RPMI7951 (cell line): Measurements from ENCODE around the gene SDK1. TPM values are rescaled to one million over a fixed set of nuclear protein-coding genes. Genes with fewer than 3 reads are reported as not detected.

Experiments
- DNase-seq: peaks from one replicate; pipeline ENCODE4 v3.0.0-alpha.2; 2012; ENCODE audit warnings: low read depth
- total RNA-seq: library from RNA; depleted of rRNA; stranded (reverse); fragments of >200 nt; shearing (Covaris generic); gene quantifications from 2 replicates; pipeline ENCODE4 v1.2.3, GENCODE V29; 2014

Gene SDK1
- total RNA-seq, 1 experiment from 2014 or later: 3.1 TPM

GRCh38 chr7:4017081-4017480 lies 716.0 kb downstream of the SDK1 start:
- DNase-seq: no peak

DNA sequence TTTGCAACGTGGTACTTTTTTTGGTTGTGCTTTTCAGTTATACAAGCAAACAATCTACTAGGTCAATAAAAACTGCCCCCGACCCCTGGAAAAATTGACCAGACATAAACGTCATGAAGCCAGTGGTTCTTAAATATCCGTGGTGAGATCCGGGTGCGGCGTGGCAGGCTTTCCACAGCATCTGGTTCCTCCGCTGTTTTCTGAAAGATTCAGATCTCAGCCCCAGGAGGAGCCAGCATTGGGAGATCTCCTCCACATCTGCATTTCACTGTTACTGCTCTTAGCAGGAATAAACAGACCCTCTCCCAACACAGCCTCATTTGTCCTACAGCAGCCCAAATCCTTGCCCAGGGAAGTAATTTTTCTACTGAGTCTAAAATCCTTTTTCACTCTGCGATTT lies 716.7 kb downstream of the SDK1 start:
- no peak for DNase-seq

DNA sequence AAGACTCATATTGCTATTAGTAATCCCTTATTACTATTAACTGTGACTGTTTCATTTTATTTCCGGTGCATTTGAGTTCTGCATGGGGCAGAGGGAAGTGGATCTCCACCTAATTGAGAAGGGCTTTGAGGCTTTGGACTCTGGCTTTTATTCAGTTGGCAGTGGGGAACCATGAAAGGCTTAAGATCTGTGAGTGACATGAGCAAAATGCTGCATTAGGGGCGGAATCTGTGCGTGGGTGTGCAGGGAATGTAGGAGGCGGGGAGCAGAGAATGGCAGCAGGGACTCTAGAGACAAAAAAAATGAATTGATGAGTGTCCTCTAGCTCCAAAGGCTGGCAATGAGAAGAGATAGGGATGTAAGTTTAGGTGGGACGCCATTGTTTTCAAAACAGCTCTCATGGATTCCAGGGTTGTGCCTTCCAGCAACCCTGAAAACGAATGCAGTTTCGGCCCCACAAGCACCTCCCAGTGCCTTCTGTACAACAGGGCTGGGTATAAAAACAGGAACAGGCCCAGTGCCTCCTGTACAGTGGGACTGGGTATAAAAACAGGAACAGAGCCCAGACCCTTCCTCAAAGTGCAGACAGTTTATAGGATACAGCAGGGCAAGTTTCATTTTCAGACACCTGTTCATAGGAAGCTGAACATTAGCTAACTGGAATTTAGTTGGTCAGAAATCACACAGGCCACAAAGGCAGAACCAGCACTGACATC lies 717.7 kb downstream of the SDK1 start:
- DNase-seq: no peak

DNA sequence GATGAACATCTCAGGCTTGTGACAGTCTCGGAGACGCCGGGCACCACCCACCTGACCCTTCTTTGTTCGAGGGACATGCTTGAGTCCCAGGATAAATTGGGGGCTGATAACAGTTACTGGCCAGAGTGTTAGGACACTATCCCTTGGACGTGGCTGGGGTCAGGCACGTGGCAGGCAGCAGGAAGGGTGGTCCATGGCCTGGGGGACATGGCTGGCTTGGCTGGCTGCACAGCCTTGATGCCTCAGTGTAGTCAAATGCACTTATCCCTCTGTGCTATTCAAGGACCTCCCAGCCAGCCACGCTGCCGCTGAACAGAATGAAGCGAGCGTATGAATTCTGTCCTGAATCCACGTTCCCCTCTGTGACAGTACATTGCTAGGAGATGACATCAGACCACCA lies 719.0 kb downstream of the SDK1 start:
- no peak for DNase-seq

DNA sequence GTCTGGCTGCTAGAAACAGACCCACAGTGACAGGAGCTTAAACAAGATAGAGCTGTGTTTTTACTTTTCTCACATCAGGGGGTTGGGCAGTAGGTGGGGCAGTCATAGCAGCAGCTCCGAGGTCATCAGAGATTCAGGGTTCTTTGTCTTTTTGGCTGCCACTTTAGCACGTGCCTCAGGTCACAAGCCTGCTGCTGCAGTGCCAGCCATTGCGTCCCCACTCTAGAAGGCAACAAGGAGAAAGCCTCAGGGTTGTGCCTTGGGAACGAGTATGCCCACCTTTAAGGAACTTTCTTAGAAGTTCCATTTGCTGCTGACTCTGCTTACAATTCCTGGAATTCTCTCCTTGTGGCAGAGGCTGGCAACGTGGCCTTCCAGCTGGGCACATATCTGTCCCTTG lies 720.4 kb downstream of the SDK1 start:
- DNase-seq: no peak

GRCh38 chr7:4022265-4022664 lies 721.2 kb downstream of the SDK1 start:
- no peak for DNase-seq

- DNase-seq: no peak
Observed at GRCh38 chr7:4023502-4023901, 722.5 kb downstream of the SDK1 start.

DNA sequence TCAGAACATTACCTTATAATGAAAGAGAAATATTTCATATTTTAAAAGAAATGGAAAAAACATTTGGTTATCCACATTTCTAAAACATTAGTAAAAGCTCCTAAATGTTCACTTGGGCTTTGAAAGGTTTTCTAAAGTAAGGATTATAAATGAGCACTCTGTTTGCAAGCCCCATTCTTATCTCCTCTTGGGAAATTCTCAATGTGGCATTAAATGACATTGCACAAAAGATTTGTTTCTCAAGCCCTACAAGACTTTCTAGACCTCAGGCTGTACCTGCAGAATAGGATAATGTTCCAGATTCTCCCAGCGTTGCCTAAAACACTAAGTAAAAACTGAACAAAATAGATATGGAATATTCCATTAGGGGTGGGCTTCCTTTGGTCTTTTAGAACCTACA lies 723.1 kb downstream of the SDK1 start:
- DNase-seq: no peak

- no peak for DNase-seq
Observed at GRCh38 chr7:4024806-4025205, 723.8 kb downstream of the SDK1 start.

- DNase-seq: no peak
Observed at GRCh38 chr7:4025210-4025609, 724.2 kb downstream of the SDK1 start.

- no peak for DNase-seq
Observed at GRCh38 chr7:4025694-4026615, 724.9 kb downstream of the SDK1 start.

- no peak for DNase-seq
Observed at GRCh38 chr7:4026941-4027486, 726.0 kb downstream of the SDK1 start.

DNA sequence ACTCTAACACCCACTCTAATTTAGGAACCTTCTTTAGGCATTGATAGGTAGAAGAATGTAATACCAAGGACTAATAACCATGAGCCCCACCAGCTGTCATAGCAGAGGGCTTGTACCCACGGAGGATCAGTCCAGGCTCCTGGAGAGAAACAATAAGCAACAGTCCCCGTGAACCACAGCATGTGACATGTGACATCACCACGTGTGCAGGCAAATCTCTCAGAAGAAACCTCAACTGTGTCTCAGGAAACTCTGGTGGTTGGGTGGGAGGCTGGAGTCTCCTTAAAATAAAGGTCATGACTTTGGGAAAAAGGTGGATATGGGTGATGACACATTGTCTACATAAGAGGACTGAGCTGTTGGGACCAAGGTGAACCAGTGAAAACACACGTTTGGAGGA lies 727.2 kb downstream of the SDK1 start:
- no peak for DNase-seq

DNA sequence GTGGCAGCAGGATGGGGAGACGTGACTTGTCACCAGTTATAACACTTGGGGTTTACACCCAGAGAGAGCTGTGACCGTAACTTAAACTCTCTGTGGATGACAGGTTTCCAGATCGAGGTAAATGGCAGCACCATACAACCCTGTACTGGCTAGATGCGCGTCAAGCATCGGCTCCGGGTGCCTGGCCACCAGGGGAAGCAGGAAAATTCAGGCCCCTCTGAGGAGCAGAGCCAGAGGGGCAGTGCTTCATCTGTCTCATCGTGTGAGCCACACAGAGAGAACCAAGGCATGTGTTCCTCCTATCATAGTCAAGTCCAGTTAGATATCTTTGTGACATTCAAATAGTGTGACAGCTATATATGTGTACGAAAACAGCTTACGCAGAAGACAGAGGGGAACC lies 728.9 kb downstream of the SDK1 start:
- no peak for DNase-seq

DNA sequence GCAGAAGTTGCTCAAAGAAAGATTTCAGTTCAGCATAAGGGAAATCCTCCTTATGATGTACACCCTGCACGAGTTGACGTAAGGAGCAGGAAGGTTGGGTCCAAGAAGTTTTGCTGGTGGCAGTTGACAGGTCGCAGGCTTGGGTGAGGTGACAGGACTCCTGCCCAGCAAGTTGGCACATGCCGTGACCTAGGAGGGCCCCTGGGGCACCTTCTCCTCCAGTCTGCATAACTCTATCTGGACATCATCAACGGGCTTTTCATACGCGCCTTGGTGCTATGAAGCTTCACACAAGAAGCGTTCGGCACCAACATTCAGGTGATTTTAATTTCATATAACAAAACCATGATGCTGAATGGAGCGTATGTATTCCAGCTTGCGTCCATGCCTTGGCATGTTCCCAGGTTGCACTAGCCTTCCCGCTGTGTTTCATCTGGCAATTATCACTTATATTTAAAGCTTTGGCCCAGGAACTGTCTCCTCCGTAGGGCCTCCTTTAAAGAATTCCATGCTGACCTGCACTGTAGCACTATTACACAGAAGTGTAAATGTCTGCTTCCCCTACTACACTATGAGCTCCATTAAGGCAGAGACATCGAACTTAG lies 729.4 kb downstream of the SDK1 start:
- DNase-seq: no peak

GRCh38 chr7:4033996-4034395 lies 732.9 kb downstream of the SDK1 start:
- DNase-seq: no peak

DNA sequence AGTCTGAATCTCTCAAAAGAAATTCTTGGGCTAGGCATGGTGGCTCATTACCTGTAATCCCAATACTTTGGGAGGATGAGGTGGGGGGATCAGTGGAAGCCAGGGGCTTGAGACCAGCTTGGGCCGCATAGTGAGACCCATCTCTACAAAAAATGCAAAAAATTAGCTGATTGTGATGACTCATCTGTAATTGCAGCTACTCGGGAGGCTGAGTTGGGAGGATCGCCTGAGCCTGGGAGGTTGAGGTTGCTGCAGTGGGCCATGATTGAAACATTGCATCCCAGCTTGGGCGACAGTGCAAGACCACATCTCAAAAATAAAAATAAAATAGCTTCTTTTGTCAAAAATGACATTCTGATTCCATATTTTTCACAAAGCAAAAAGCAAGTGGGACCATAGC lies 736.3 kb downstream of the SDK1 start:
- DNase-seq: no peak

DNA sequence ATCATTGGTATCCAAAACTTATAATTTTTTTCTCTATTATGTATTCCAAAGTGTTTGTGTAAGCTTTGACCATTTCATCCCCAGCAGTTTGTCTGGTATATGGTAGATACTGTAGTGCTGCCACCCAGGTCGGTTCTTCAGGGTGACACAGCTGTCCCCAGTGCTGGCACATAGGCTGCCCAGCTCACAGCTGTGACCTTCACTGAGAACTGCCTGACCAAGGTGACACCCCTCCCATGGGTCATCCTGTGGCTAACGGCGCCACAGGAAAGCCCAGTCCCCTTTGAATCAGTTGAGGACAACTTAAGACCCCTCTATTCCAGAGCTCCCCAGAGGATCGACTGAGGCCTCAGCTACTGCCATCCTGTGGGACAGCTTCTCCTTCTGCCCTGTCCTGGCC lies 736.8 kb downstream of the SDK1 start:
- DNase-seq: no peak

GRCh38 chr7:4040109-4040928 lies 739.3 kb downstream of the SDK1 start:
- DNase-seq: no peak

GRCh38 chr7:4042402-4043045 lies 741.5 kb downstream of the SDK1 start:
- no peak for DNase-seq

GRCh38 chr7:4043988-4044387 lies 742.9 kb downstream of the SDK1 start:
- DNase-seq: no peak
